Esophagus muscularis mucosa (tissue), 4 donors: ENCODE data around the gene ZDHHC8. TPM values are rescaled to one million over a fixed set of nuclear protein-coding genes. Genes with fewer than 3 reads are reported as not detected.

Experiments
- DNase-seq: peaks from one replicate; pipeline ENCODE4 v3.0.0-alpha.2; 2017; ENCODE audit errors: extremely low spot score
- H3K27ac ChIP-seq, 4 donors: fragments of 200-600 bp; sonication (generic); replicated peaks in 1 of 4; 1 replicate in 3 of 4; 2 replicates in 1 of 4; pipeline ENCODE4 v1.5.1; 2016 to 2019; ENCODE audit warnings: mild to moderate bottlenecking in 1 of 4
- H3K27me3 ChIP-seq, 4 donors: fragments of 200-600 bp; sonication (generic); one replicate each; pipeline versions ENCODE4 v1.5.1 to v1.6.0; 2016 to 2019
- H3K36me3 ChIP-seq, 4 donors: fragments of 200-600 bp; sonication (generic); one replicate each; pipeline ENCODE4 v1.5.1; 2016 to 2019
- H3K4me1 ChIP-seq, 4 donors: fragments of 200-600 bp; sonication (generic); one replicate each; pipeline ENCODE4 v1.5.1; 2016 to 2019
- H3K4me3 ChIP-seq, 4 donors: fragments of 200-600 bp; sonication (generic); 1 replicate in 2 of 4; 2 replicates in 2 of 4; pipeline ENCODE4 v1.5.1; 2016 to 2019; ENCODE audit warnings: mild to moderate bottlenecking in 4 of 4, moderate library complexity in 1 of 4
- H3K9me3 ChIP-seq, 4 donors: fragments of 200-600 bp; sonication (generic); 1 replicate in 3 of 4; 2 replicates in 1 of 4; pipeline ENCODE4 v1.5.1; 2016 to 2019
- EP300 ChIP-seq: sonication (generic); formaldehyde crosslinking; IDR thresholded peaks from one replicate; pipeline ENCODE4 v1.6.1; 2017; ENCODE audit warnings: antibody characterized with exemption
- POLR2A ChIP-seq: fragments of 450-650 bp; IDR thresholded peaks from one replicate; pipeline ENCODE4 v1.6.1; 2017; ENCODE audit warnings: antibody characterized with exemption, moderate library complexity, mild to moderate bottlenecking, low read depth
- POLR2AphosphoS5 ChIP-seq, 2 donors: sonication (generic); formaldehyde crosslinking; IDR thresholded peaks; one replicate each; pipeline ENCODE4 v1.6.1; 2017; ENCODE audit warnings: antibody characterized with exemption in 2 of 2
- WGBS: methylation state at CpG from one replicate; pipeline ENCODE4 v1.1.5; 2018; 5-methylcytosine and 5-hydroxymethylcytosine counted together
- intact Hi-C: fragments of 100-400 bp; cut with DNase I; formaldehyde crosslinking; loops from one replicate; pipeline ENCODE4 v1.15.1; 2023
- total RNA-seq, 4 donors: library from RNA; depleted of rRNA; stranded (reverse); fragments of >200 nt; gene quantifications; one replicate each; pipeline versions ENCODE4 v1.1.0 to v1.2.1, GENCODE V29; 2016
- TF ChIP-seq, protein P1 (sequence below), 3 experiments: fragments of 200-600 bp in 2 of 3; fragments of 450-650 bp in 1 of 3; sonication (generic) in 2 of 3; IDR thresholded peaks; one replicate each; pipeline ENCODE4 v1.5.1; 2017 to 2019; ENCODE audit warnings: antibody characterized with exemption in 3 of 3, mild to moderate bottlenecking in 2 of 3, moderate library complexity in 1 of 3

Gene ZDHHC8
- total RNA-seq, 4 donors from 2014 or later, result 11.8 to 33.2 (median 23.8) TPM

DNA sequence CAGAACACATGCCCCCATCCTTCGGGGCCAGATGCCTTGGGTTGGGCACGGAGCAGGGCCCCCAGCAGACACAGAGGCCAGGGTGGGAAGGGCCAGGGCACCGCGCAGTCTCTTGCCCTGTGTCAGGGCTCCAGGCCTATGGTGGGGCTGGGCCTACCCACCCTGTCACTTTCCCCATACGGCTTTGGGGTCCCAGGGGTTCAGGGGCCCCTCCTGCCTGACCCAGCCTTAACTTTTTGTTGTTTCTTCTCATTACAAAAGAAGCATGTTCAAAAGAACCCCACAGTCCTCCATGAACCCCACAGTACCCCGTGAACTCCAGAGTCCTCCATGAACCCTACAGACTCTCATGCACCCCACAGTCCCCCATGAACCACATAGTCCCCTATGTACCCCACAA, 52.2 kb downstream of the ZDHHC8 start:
- H3K4me1 ChIP-seq, result no peaks in the 10 kb centered on the region
- TF ChIP-seq EP300 (no peak), POLR2A (no peak), POLR2AphosphoS5 (IDR thresholded peaks at IDR 0.05) (no peak)
- TF ChIP-seq, protein P1, sequence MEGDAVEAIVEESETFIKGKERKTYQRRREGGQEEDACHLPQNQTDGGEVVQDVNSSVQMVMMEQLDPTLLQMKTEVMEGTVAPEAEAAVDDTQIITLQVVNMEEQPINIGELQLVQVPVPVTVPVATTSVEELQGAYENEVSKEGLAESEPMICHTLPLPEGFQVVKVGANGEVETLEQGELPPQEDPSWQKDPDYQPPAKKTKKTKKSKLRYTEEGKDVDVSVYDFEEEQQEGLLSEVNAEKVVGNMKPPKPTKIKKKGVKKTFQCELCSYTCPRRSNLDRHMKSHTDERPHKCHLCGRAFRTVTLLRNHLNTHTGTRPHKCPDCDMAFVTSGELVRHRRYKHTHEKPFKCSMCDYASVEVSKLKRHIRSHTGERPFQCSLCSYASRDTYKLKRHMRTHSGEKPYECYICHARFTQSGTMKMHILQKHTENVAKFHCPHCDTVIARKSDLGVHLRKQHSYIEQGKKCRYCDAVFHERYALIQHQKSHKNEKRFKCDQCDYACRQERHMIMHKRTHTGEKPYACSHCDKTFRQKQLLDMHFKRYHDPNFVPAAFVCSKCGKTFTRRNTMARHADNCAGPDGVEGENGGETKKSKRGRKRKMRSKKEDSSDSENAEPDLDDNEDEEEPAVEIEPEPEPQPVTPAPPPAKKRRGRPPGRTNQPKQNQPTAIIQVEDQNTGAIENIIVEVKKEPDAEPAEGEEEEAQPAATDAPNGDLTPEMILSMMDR (IDR thresholded peaks at IDR 0.05), result no peak
- DNase-seq, result no peak
- H3K9me3 ChIP-seq, result no peaks in the 10 kb centered on the region
- H3K4me3 ChIP-seq, result no peak overlapping the region
- intact Hi-C loops, result no loop called here
- WGBS, result 91% methylated on average over 3 of the region's 6 CpGs
- H3K27ac ChIP-seq, result no peak overlapping the region
- H3K27me3 ChIP-seq, result peaks cover 0 to 21% (median 0%) of the 10 kb centered on the region in 4 donors
- no peaks in the 10 kb centered on the region for H3K36me3 ChIP-seq

DNA sequence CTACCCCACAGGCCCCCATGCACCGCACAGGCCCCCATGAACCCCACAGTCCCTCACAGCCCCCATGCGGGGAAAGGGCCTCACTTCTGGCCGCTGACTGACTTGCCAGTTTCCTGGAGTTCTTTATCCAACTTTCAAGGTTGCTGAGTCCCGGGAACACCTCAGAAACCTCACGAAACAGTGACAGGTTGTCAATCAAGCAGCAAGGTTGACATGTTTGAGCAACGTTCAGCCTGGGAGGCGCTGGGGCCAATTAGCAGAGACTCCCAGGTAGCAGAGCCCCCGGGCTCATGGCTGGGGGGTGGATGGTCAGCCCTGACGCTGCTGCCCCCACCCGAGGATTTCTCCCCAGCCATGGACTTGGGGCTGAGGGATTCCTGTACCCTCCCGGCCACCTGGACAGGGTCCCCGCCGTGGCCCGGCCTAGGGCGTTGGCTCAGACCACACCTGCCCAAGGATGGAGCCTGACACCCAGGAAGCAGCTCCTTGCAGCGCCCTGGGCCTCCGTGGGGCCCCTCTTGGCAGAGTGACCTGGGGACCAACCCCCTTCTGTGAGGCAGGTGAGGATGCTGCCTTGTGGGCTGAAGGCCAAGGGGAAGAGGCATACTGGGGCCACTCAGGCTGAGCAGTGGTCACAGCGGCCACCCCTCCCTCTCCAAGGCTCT, 53.0 kb downstream of the ZDHHC8 start:
- Histone ChIP-seq H3K4me3 (no peak overlapping the region), H3K27ac (no peak overlapping the region), H3K9me3 (no peaks in the 10 kb centered on the region), H3K36me3 (no peaks in the 10 kb centered on the region), H3K27me3 (peaks cover 0 to 21% (median 0%) of the 10 kb centered on the region in 4 donors), H3K4me1 (no peaks in the 10 kb centered on the region)
- TF ChIP-seq POLR2A, result no peak
- no peak for TF ChIP-seq POLR2AphosphoS5 (IDR thresholded peaks at IDR 0.05)
- TF ChIP-seq, protein P1 (IDR thresholded peaks at IDR 0.05), result no peak
- TF ChIP-seq EP300, result no peak
- whole genome bisulfite sequencing, result 84% methylated on average over 6 of the region's 18 CpGs
- intact Hi-C loops, result no loop called here
- DNase-seq, result no peak

DNA sequence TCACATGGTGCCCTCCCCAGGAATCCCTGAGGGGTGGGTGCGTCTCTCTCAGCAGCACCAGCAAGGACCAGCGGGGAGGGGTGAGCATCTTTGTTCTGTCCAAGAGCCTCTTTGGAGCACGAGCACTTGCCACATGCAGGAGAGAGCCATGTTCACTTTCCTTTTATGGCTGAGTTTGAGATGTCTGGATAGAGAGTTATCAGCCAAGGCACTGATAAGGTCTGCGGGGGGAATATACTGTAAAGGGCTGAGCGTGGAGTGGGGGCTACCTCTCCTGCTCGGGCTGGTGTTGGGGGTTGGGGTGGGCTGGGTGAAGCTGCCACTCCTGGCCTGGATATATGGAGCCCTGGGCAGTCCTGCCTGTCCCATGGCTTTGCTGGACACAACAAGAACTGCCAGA, 54.1 kb downstream of the ZDHHC8 start:
- intact Hi-C loops, result no loop called here
- DNase-seq, result no peak
- no peaks in the 10 kb centered on the region for H3K4me1 ChIP-seq
- no peak overlapping the region for H3K27ac ChIP-seq
- WGBS, result 89% methylated on average over 5 of the region's 6 CpGs
- no peaks in the 10 kb centered on the region for H3K36me3 ChIP-seq
- H3K9me3 ChIP-seq, result no peaks in the 10 kb centered on the region
- TF ChIP-seq POLR2AphosphoS5 (IDR thresholded peaks at IDR 0.05) (no peak), EP300 (no peak)
- TF ChIP-seq, protein P1 (IDR thresholded peaks at IDR 0.05), result no peak
- H3K27me3 ChIP-seq, result peaks cover 0 to 16% (median 0%) of the 10 kb centered on the region in 4 donors
- H3K4me3 ChIP-seq, result no peak overlapping the region

DNA sequence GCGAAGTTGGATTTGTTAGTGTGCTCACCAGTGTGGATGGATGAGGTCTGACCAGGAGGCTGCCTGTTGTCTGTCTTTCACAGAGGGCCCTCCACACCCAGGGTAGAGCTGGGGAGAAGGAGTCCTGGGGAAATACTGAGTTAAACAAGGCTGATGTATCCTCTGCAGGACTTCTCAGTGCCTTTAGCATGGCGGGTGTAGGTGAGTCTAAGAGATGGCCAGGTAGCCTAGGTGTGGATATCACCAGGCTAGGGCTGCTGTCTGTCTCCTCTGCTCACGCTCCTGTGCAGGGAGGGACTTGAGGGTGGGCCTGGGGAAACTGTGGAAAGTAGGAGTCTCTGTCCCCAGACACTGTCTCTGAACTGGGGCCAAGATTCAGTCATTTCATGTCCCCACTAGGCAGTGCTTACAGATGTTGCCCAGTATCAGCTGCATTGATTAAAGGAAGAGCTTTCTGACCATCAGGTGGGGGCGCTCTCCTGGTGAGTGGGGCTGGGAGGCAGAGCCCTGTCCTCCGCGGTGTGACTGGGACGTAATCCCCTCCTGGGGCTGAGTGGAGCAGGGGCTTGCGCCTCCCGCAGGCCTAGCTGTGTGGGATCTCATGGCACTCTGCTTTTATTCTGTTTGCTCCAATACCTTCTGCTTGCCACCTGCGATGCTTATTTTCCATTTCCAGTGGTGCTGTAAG, 54.7 kb downstream of the ZDHHC8 start:
- Histone ChIP-seq H3K27me3 (peaks cover 0 to 16% (median 0%) of the 10 kb centered on the region in 4 donors), H3K36me3 (no peaks in the 10 kb centered on the region), H3K9me3 (no peaks in the 10 kb centered on the region), H3K27ac (no peak overlapping the region), H3K4me3 (no peak overlapping the region), H3K4me1 (no peaks in the 10 kb centered on the region)
- 56% methylated on average over 9 of the region's 10 CpGs for WGBS
- intact Hi-C loops, result no loop called here
- no peak for TF ChIP-seq POLR2A
- no peak for TF ChIP-seq POLR2AphosphoS5 (IDR thresholded peaks at IDR 0.05)
- no peak for TF ChIP-seq EP300
- TF ChIP-seq, protein P1 (IDR thresholded peaks at IDR 0.05), result no peak
- no peak for DNase-seq
